Activated CD8-positive, alpha-beta T cell treated with anti-CD3 and anti-CD28 coated beads for 36 hours (primary cell): ENCODE data around the gene AKR1B1. TPM values are rescaled to one million over a fixed set of nuclear protein-coding genes. Genes with fewer than 3 reads are reported as not detected.

Experiments used
- ATAC-seq: fragments of 200-7000 bp; cut with Tn5 transposase; one replicate; pipeline ENCODE4 v1.10.0; 2021; ENCODE audit warnings: mild to moderate bottlenecking, moderate library complexity
- CTCF ChIA-PET: fragments of 350-600 bp; sonication (Branson Sonifier 250); formaldehyde crosslinking; loops from one replicate; lab custom pipeline; 2021; ENCODE audit warnings: antibody characterized with exemption; lab: Charles Lee
- POLR2A ChIA-PET: fragments of 350-600 bp; sonication (Branson Sonifier 250); formaldehyde crosslinking; loops from one replicate; lab custom pipeline; 2021; ENCODE audit warnings: antibody characterized with exemption; lab: Charles Lee
- DNase-seq: peaks from one replicate; pipeline ENCODE4 v3.0.0-alpha.2; 2020
- H3K27ac Mint-ChIP-seq: one replicate; pipeline ENCODE4 v1.8.0; 2021; ENCODE audit warnings: mild to moderate bottlenecking, mixed read lengths
- H3K27me3 Mint-ChIP-seq: one replicate; pipeline ENCODE4 v1.8.0; 2021; ENCODE audit warnings: mixed read lengths
- H3K36me3 Mint-ChIP-seq: one replicate; pipeline ENCODE4 v1.8.0; 2021; ENCODE audit warnings: low read depth, mixed read lengths
- H3K4me1 Mint-ChIP-seq: one replicate; pipeline ENCODE4 v1.8.0; 2021; ENCODE audit warnings: low read depth, mixed read lengths
- H3K4me3 Mint-ChIP-seq: one replicate; pipeline ENCODE4 v1.8.0; 2021; ENCODE audit warnings: mild to moderate bottlenecking, moderate library complexity, mixed read lengths
- H3K9me3 Mint-ChIP-seq: one replicate; pipeline ENCODE4 v1.8.0; 2021; ENCODE audit warnings: mixed read lengths
- CTCF ChIP-seq: fragments of 200-600 bp; IDR thresholded peaks from one replicate; pipeline ENCODE4 v1.8.0; 2022; ENCODE audit warnings: antibody characterized with exemption, mild to moderate bottlenecking
- intact Hi-C: fragments of 100-400 bp; cut with micrococcal nuclease; formaldehyde crosslinking; loops from one replicate; pipeline ENCODE4 v1.10.0; 2022
- total RNA-seq, 2 experiments: library from RNA; stranded (reverse); gene quantifications; one replicate each; pipeline ENCODE4 v1.2.3, GENCODE V29; 2021

Gene AKR1B1
- 100 to 1,000 TPM; 106 to 108 TPM for total RNA-seq

DNA sequence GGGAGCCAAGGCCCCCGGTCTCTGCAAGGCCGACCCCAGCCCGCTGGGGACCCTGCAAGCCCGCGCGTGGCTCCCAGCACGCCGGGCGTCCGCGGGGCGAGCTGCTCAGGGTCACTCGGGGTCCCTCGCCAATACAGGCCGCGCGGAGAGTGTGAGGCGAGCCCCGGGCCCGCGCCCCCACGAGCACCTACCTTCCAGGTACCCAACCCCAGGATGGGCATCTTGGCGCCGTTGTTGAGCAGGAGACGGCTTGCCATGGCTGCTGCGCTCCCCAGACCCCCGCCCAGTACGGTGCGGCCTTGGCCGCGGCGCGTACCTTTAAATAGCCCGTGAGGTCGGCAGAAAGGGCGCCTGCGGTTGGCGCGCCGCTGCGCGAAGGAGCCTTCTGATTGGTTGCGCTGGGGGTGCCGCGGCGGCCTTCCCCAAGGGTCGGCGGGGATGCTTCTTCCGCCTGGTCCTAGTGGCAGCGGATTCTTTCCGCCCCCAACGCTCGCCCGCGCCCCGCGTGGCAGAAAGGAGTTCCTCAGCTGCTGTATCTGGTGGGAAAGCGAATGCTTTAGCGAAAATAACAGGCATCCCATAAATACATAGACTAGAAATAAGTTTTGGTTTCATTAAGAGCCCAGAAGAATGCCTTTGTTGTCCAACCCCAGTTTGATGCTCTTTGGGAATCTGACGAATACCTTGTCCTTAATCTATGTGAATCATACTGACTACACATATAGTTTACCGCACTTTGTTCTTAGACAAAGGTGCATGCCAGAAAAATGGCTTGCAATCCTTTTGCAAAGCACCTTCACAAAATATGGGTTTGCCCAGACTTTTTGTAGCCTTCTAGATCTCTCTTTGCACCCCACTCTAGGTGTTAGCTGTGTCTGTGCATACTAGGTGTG, at the start of gene AKR1B1:
Gene AKR1B1 (minus strand): TSS at position 295 of the 893 bp plus-strand sequence. CDS start 38 bp downstream, at position 257.
- Mint-ChIP-seq H3K27ac (peak within 1 kb of the TSS; percentile 78), H3K4me3 (peak within 1 kb of the TSS; percentile 85), H3K36me3 (peaks cover 25% of the 10 kb centered on the region), H3K9me3 (peaks cover 2% of the 10 kb centered on the region), H3K27me3 (no peaks in the 10 kb centered on the region), H3K4me1 (peaks cover 46% of the 10 kb centered on the region)
- intact Hi-C loops, result loop anchor here (1.0 kb wide), 1 partner anchor 27 kb away; no protein-coding TSS in a partner anchor
- TF ChIP-seq CTCF, result peak; percentile 50
- ATAC-seq (peak; percentile 92), DNase-seq (peak; percentile 94)
- ChIA-PET POLR2A (interaction anchor here (1.7 kb wide), 1 partner anchor 142 kb away, joined by 6 read pairs; the partner anchor contains the start of gene SLC35B4), CTCF (interaction anchor here (1.0 to 4.6 kb wide), 10 partner anchors 11 to 174 kb away, joined by 3 to 29 read pairs (median 5); no protein-coding TSS in a partner anchor)

- ChIA-PET POLR2A (no interaction called here), CTCF (interaction anchor here (1.1 kb wide), 1 partner anchor 73 kb away, joined by 3 read pairs; no protein-coding TSS in a partner anchor)
- Mint-ChIP-seq H3K36me3 (no peaks in the 10 kb centered on the region), H3K4me1 (no peaks in the 10 kb centered on the region), H3K27ac (no peak overlapping the region), H3K27me3 (peaks cover under 1% of the 10 kb centered on the region), H3K4me3 (no peak overlapping the region), H3K9me3 (no peaks in the 10 kb centered on the region)
- ATAC-seq (no peak), DNase-seq (no peak)
- no peak for TF ChIP-seq CTCF
- intact Hi-C loops, result no loop called here
Measured at GRCh38 chr7:134505856-134506255, 47.0 kb upstream of the AKR1B1 start.

- ChIA-PET POLR2A (no interaction called here), CTCF (no interaction called here)
- intact Hi-C loops, result no loop called here
- Mint-ChIP-seq H3K27me3 (peaks cover 5% of the 10 kb centered on the region), H3K9me3 (no peaks in the 10 kb centered on the region), H3K4me3 (no peak overlapping the region), H3K27ac (no peak overlapping the region), H3K4me1 (no peaks in the 10 kb centered on the region), H3K36me3 (no peaks in the 10 kb centered on the region)
- TF ChIP-seq CTCF, result no peak
- no peak for DNase-seq
- ATAC-seq, result no peak
Measured at GRCh38 chr7:134504660-134505164, 45.8 kb upstream of the AKR1B1 start.

- peaks cover 7% of the 10 kb centered on the region for H3K27me3 Mint-ChIP-seq
- CTCF ChIA-PET, result no interaction called here
- no peak for TF ChIP-seq CTCF
- POLR2A ChIA-PET, result no interaction called here
- no peaks in the 10 kb centered on the region for H3K9me3 Mint-ChIP-seq
- no peaks in the 10 kb centered on the region for H3K36me3 Mint-ChIP-seq
- intact Hi-C loops, result no loop called here
- DNase-seq, result no peak
- H3K4me3 Mint-ChIP-seq, result no peak overlapping the region
- H3K27ac Mint-ChIP-seq, result no peak overlapping the region
- no peak for ATAC-seq
- no peaks in the 10 kb centered on the region for H3K4me1 Mint-ChIP-seq
Measured at GRCh38 chr7:134502463-134503371, 43.8 kb upstream of the AKR1B1 start.
